Uterus (tissue), 4 donors: ENCODE data around the gene HS3ST4. TPM values are rescaled to one million over a fixed set of nuclear protein-coding genes. Genes with fewer than 3 reads are reported as not detected.

Experiments
- DNase-seq, 2 donors: peaks; one replicate each; pipeline ENCODE4 v3.0.0-alpha.2; 2019 to 2020
- H3K27ac ChIP-seq, 2 donors: fragments of 200-600 bp; sonication (generic); 1 replicate in 1 of 2; 2 replicates in 1 of 2; pipeline ENCODE4 v1.5.1; 2016 to 2018
- H3K27me3 ChIP-seq, 2 donors: fragments of 200-600 bp; sonication (generic); one replicate each; pipeline ENCODE4 v1.5.1; 2018 to 2019; ENCODE audit warnings: control low read depth in 1 of 2
- H3K36me3 ChIP-seq, 2 donors: fragments of 200-600 bp; sonication (generic); one replicate each; pipeline ENCODE4 v1.5.1; 2019; ENCODE audit warnings: control low read depth in 1 of 2
- H3K4me1 ChIP-seq, 2 donors: fragments of 200-600 bp; sonication (generic); one replicate each; pipeline ENCODE4 v1.5.1; 2018 to 2019; ENCODE audit warnings: control low read depth in 1 of 2
- H3K4me3 ChIP-seq, 2 donors: fragments of 200-600 bp; sonication (generic); 1 replicate in 1 of 2; 2 replicates in 1 of 2; pipeline ENCODE4 v1.5.1; 2018 to 2019; ENCODE audit warnings: mild to moderate bottlenecking in 1 of 2
- H3K9me3 ChIP-seq, 2 donors: fragments of 200-600 bp; sonication (generic); one replicate each; pipeline ENCODE4 v1.5.1; 2019; ENCODE audit warnings: control low read depth in 1 of 2
- POLR2A ChIP-seq, 2 donors: fragments of 450-650 bp; IDR thresholded peaks; one replicate each; pipeline ENCODE4 v1.6.1; 2016; ENCODE audit warnings: antibody characterized with exemption in 2 of 2, mild to moderate bottlenecking in 1 of 2, moderate library complexity in 1 of 2
- intact Hi-C: fragments of 100-400 bp; cut with DNase I; formaldehyde crosslinking; loops from one replicate; pipeline ENCODE4 v1.15.1; 2023; ENCODE audit warnings: low total_unique reads
- total RNA-seq, 4 donors: library from RNA; depleted of rRNA in 3 of 4; stranded (reverse); fragments of >200 nt in 3 of 4; gene quantifications; one replicate each; pipeline versions ENCODE4 v1.1.0 to v1.2.4, GENCODE V29; 2014 to 2023
- TF ChIP-seq, protein P1 (sequence below), 4 experiments: fragments of 200-600 bp in 2 of 4; fragments of 450-650 bp in 2 of 4; sonication (generic) in 2 of 4; IDR thresholded peaks; one replicate each; pipeline ENCODE4 v1.5.1; 2016 to 2019; ENCODE audit warnings: antibody characterized with exemption in 4 of 4, mild to moderate bottlenecking in 2 of 4, moderate library complexity in 1 of 4
- donor health status: DM: yes; HTN: yes; CAD: no.

The HS3ST4 gene
- total RNA-seq, 4 donors from 2014 or later = 0.14 TPM; not detected in 3

DNA sequence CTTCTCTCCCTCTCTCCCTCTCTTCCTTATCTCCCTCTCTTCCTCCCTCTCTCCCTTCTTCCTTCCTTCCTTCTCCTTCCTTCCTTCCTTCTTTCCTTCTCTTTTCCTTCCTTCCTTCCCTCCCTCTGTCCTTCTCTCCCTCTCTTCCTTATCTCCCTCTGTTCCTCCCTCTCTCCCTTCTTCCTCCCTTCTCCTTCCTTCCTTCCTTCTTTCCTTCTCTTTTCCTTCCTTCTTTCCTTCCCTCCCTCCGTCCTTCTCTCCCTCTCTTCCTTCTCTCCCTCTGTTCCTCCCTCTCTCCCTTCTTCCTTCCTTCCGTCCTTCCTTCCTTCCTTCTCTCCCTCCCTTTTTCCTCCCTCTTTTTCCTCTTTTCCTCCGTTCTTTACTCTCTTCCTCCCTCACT, 38.6 kb downstream of the HS3ST4 start:
- intact Hi-C loops = no loop called here
- H3K9me3 ChIP-seq = no peaks in the 10 kb centered on the region
- H3K27me3 ChIP-seq = no peaks in the 10 kb centered on the region
- H3K27ac ChIP-seq = no peak overlapping the region
- no peak overlapping the region for H3K4me3 ChIP-seq
- H3K36me3 ChIP-seq = no peaks in the 10 kb centered on the region
- no peak for DNase-seq
- no peaks in the 10 kb centered on the region for H3K4me1 ChIP-seq
- TF ChIP-seq POLR2A (IDR thresholded peaks at IDR 0.05) = no peak
- TF ChIP-seq, protein P1, sequence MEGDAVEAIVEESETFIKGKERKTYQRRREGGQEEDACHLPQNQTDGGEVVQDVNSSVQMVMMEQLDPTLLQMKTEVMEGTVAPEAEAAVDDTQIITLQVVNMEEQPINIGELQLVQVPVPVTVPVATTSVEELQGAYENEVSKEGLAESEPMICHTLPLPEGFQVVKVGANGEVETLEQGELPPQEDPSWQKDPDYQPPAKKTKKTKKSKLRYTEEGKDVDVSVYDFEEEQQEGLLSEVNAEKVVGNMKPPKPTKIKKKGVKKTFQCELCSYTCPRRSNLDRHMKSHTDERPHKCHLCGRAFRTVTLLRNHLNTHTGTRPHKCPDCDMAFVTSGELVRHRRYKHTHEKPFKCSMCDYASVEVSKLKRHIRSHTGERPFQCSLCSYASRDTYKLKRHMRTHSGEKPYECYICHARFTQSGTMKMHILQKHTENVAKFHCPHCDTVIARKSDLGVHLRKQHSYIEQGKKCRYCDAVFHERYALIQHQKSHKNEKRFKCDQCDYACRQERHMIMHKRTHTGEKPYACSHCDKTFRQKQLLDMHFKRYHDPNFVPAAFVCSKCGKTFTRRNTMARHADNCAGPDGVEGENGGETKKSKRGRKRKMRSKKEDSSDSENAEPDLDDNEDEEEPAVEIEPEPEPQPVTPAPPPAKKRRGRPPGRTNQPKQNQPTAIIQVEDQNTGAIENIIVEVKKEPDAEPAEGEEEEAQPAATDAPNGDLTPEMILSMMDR (IDR thresholded peaks at IDR 0.05) = no peak

DNA sequence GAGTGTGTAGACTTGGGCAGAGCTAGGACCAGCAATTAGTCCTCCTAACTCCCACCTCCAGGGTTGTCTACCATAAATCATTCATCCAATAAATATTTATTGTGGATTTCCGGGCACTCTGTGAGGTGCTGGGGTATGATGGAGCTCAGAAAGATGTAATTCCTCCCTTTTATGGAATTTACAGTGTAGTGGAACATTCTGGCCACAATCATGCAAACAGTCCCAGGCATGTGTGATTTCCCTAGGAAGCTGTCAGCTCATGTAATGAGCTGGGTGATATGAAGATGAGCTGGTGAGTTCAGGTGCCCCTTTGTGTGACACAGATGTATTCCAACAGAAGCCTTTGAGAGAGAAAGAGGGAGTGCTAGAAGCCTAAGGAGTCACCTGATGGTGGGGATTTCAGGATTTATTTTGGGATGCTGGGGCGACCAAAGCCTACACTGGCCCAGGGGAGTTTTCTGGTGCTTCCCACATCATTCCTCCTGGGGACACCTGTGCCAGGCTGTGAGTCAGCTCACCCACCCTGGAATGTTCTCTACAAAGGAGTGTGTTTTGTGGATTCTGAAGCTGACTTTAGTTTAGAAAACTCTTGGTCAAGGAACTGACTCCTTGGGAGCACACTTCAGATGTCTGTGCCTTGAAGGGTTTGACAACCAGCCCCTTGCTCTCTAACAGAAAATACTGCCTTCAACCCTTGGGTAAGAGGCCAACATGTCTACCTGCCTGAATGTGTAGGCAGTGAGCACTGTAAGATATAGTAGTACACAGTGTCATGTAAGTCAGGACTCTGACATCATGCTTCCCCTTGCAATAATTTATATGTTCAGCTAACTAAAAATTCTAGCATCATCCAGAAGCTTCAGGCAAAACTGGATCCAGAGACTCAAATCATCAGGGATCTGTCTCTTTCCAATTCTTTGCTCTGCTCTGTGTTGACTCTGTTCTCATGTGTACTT, 42.9 kb downstream of the HS3ST4 start:
- Histone ChIP-seq H3K9me3 (no peaks in the 10 kb centered on the region), H3K36me3 (no peaks in the 10 kb centered on the region), H3K4me1 (no peaks in the 10 kb centered on the region), H3K27ac (no peak overlapping the region), H3K4me3 (no peak overlapping the region), H3K27me3 (no peaks in the 10 kb centered on the region)
- no peak for DNase-seq
- intact Hi-C loops = no loop called here
- TF ChIP-seq, protein P1 (IDR thresholded peaks at IDR 0.05) = no peak
- no peak for TF ChIP-seq POLR2A (IDR thresholded peaks at IDR 0.05)

DNA sequence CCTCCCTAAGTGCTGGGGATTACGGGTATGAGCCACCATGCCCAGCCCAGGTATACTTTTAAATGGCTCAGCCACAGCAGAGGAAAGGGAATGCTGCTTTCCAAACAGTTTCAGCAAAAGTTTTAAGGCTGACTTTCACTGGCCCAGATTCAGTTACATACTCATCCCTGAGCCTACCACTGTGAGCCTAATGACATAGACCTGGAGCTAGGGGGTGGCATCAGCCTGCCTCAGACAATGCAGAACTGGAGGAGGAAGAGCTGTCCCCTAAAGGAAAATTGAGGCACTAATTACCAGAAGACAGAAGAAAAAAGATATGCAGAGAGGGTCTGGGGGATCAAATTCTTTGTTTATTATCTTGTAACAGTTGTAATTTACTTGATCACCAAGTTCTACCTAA, 43.9 kb downstream of the HS3ST4 start:
- no peaks in the 10 kb centered on the region for H3K9me3 ChIP-seq
- intact Hi-C loops = no loop called here
- no peak overlapping the region for H3K27ac ChIP-seq
- TF ChIP-seq POLR2A (IDR thresholded peaks at IDR 0.05) = no peak
- TF ChIP-seq, protein P1 (IDR thresholded peaks at IDR 0.05) = no peak
- DNase-seq = no peak
- no peaks in the 10 kb centered on the region for H3K36me3 ChIP-seq
- H3K27me3 ChIP-seq = no peaks in the 10 kb centered on the region
- H3K4me1 ChIP-seq = no peaks in the 10 kb centered on the region
- H3K4me3 ChIP-seq = no peak overlapping the region

DNA sequence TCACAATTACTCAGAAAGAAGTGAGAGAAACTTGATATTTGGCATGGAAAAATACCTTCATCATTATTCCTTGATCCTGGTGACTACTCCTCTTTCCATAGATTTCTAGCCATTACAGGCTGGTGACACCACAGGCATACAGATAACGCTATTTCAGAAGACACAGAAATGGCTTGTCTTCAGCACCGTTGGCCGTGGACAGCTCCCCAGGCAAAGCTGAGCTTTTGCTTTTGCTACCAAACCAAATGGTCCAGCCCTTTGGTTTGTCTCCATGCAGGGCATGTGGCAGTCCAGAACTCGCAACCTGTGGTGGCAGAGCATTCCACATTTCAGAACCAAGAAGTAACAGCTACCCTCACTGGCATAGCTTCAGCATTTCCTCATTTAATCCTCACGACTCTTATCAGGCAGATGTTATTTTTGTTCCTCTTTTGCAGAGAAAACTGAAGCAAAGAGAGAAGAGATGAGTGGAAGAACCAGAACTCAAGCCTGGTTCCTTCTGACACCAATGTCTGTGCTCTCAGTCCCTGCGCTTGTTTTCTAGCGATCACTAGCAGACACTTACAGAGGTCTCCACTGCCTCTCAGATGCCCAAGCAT, 55.5 kb downstream of the HS3ST4 start:
- intact Hi-C loops = no loop called here
- Histone ChIP-seq H3K4me1 (no peaks in the 10 kb centered on the region), H3K27me3 (no peaks in the 10 kb centered on the region)

More for the DNA sequence above, 55.5 kb downstream of the HS3ST4 start:
- TF ChIP-seq, protein P1 (IDR thresholded peaks at IDR 0.05) = no peak
- no peak for TF ChIP-seq POLR2A (IDR thresholded peaks at IDR 0.05)
- H3K27ac ChIP-seq = no peak overlapping the region
- no peaks in the 10 kb centered on the region for H3K9me3 ChIP-seq
- H3K4me3 ChIP-seq = no peak overlapping the region
- H3K36me3 ChIP-seq = no peaks in the 10 kb centered on the region
- no peak for DNase-seq
